ENCODE data around the gene ASB16.

ASB16 gene

GRCh38 chr17:44190481-44190880, 20.0 kb downstream of the ASB16 start:
- no peak for DNase-seq

- DNase-seq = no peak
Measured at GRCh38 chr17:44191369-44191768, 20.9 kb downstream of the ASB16 start.

- no peak for DNase-seq
Measured at GRCh38 chr17:44191941-44192496, 21.5 kb downstream of the ASB16 start.

GRCh38 chr17:44192750-44193149, 22.2 kb downstream of the ASB16 start:
- no peak for DNase-seq

GRCh38 chr17:44193326-44194084, 23.0 kb downstream of the ASB16 start:
- DNase-seq = no peak

- no peak for DNase-seq
Measured at GRCh38 chr17:44197107-44197506, 26.6 kb downstream of the ASB16 start.

GRCh38 chr17:44197980-44198720, 27.6 kb downstream of the ASB16 start:
- DNase-seq = peak; percentile 80

- DNase-seq = peak; percentile 69
Measured at GRCh38 chr17:44198721-44199552, 28.4 kb downstream of the ASB16 start.

GRCh38 chr17:44199553-44200477, 29.3 kb downstream of the ASB16 start, which contains the start of gene ATXN7L3:
TSS of gene ATXN7L3 (minus strand) at chr17:44199884. CDS start at chr17:44198070, 1,814 bp downstream.
- DNase-seq = peak; percentile 100

- no peak for DNase-seq
Measured at GRCh38 chr17:44200478-44201155, 30.1 kb downstream of the ASB16 start.

- no peak for DNase-seq
Measured at GRCh38 chr17:44202756-44203155, 32.3 kb downstream of the ASB16 start.

GRCh38 chr17:44203731-44204440, 33.4 kb downstream of the ASB16 start:
- DNase-seq = peak; percentile 70

GRCh38 chr17:44204441-44204882, 34.0 kb downstream of the ASB16 start:
- DNase-seq = no peak

GRCh38 chr17:44205962-44206824, 35.7 kb downstream of the ASB16 start:
- DNase-seq = no peak

GRCh38 chr17:44206825-44207155, 36.3 kb downstream of the ASB16 start:
- DNase-seq = no peak

GRCh38 chr17:44207319-44207718, 36.8 kb downstream of the ASB16 start:
- DNase-seq = no peak

GRCh38 chr17:44207743-44208142, 37.2 kb downstream of the ASB16 start:
- DNase-seq = no peak

GRCh38 chr17:44209786-44210341, 39.4 kb downstream of the ASB16 start:
- peak; percentile 25 for DNase-seq

Data from CD4-positive, alpha-beta T cell treated with Interleukin-12 subunit alpha and Interleukin-12 subunit beta, for 1 hour (primary cell).